Prostate gland (tissue), 2 donors: Measurements from ENCODE around the gene DLGAP1.

Source experiments
- POLR2A ChIP-seq: fragments of 450-650 bp; IDR thresholded peaks from one replicate; pipeline ENCODE4 v1.6.1; 2016; ENCODE audit warnings: antibody characterized with exemption, mild to moderate bottlenecking
- POLR2AphosphoS5 ChIP-seq: sonication (generic); formaldehyde crosslinking; IDR thresholded peaks from one replicate; pipeline ENCODE4 v1.6.1; 2017; ENCODE audit warnings: antibody characterized with exemption
- TF ChIP-seq, protein P1 (sequence below), 4 experiments: fragments of 200-600 bp in 2 of 4; fragments of 450-650 bp in 2 of 4; sonication (generic) in 2 of 4; IDR thresholded peaks; 1 replicate in 3 of 4; 2 replicates in 1 of 4; pipeline ENCODE4 v1.5.1; 2016 to 2019; ENCODE audit warnings: antibody characterized with exemption in 4 of 4, mild to moderate bottlenecking in 2 of 4, moderate library complexity in 2 of 4

DNA sequence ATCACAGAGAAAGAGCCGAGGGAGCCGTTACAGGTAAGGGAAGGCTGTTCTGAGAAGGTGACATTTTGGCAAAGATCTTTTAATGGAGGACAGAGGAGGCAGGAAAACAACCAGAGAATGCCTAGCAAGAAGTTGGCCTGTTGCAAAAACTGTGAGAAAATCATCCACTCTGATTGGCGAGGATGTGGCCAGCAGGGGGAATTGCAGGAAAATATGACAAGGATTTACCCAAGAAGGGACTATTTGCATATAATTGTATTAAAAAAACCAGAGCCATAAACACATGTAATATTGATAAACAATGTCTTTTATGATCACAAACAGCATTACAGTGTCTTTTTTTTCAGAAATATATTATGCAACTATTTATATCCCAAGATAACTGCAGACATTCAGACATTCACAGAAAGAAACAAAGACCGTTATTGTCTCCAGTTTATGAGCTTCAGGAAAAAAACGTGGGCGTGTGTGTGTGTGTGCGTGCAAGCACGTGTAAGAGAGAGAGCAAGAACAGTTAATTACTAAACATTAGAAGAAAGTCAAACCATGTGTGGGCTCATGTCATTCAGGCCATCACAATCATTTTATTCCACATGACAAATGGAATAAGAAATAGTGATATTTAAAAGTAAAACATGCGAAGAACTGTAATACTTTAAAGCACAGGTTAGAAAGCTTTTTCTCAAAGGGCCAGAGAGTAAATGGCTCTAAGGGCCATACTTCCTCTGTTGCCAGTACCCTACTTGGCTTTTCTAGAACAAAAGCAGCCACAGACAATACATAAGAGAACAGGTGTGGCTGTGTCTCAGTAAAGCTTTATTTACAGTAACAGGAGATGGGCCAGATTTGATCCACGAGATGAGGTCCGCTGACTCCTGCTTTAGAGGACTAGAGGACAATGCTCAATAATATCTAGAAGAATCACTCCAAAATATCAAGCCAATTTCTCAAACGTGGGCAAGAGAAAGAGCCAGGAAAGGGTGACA, 324.1 kb downstream of the DLGAP1 start:
- peak; percentile 16 for TF ChIP-seq POLR2AphosphoS5
- TF ChIP-seq POLR2A = no peak
- TF ChIP-seq, protein P1, sequence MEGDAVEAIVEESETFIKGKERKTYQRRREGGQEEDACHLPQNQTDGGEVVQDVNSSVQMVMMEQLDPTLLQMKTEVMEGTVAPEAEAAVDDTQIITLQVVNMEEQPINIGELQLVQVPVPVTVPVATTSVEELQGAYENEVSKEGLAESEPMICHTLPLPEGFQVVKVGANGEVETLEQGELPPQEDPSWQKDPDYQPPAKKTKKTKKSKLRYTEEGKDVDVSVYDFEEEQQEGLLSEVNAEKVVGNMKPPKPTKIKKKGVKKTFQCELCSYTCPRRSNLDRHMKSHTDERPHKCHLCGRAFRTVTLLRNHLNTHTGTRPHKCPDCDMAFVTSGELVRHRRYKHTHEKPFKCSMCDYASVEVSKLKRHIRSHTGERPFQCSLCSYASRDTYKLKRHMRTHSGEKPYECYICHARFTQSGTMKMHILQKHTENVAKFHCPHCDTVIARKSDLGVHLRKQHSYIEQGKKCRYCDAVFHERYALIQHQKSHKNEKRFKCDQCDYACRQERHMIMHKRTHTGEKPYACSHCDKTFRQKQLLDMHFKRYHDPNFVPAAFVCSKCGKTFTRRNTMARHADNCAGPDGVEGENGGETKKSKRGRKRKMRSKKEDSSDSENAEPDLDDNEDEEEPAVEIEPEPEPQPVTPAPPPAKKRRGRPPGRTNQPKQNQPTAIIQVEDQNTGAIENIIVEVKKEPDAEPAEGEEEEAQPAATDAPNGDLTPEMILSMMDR (IDR thresholded peaks at IDR 0.05) = peak in 2 of 4 experiments; percentile 14 to 36
